ENCODE measurements around the gene GLS2.

The GLS2 gene

DNA sequence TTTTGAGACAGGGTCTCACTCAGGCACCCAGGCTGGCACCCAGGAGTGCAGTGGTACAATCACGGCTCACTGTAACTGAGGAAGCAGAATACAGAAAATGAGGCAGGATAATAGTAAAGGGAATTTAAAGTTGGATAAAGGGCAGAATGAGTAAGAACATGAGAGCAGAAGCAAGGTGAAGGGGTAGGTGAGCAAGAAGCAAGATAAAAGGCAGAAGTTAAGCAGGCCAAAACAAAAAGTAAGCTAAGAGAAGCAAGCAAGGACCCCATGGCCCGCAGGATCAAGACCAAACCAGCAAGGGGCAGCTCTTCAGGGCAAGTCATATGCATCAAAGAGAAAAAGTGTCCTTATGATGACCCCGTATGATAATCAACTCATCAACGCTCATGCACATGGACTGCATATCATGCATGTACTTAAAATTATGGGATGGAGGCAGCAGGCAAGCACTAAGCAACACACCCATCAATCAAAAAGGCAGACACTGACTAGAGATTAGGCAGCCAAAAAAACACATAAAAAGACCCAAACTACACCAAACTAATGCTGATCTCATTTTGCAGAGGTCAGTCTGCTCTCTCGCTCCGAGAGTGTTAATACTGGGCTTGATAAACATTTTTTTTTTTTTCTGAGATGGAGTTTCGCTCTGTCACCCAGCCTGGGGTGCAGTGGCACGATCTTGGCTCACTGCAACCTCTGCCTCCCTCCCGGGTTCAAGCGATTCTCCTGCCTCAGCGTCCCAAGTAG, 50.4 kb downstream of the GLS2 start:
- no peak for DNase-seq (ENCODE audit: low read depth)

DNA sequence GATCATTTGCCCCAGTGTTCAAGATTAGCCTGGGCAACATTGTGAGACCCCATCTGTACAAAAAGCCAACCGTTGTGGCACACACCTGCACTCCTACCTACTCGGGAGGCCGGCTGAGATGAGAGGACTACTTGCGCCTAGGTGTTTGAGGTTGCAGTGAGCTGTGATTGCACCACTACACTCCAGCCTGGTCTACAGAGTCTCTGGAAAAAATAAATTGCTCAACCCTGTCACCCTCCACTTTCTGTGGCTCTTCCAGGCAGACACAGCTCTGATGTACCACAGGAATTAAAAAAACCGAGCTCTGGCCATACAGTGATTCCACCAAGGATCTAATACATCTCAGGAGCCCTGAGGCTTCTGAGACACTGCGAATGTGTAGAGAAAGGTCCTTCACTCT, 53.1 kb downstream of the GLS2 start:
- DNase-seq (ENCODE audit: low read depth): no peak

DNA sequence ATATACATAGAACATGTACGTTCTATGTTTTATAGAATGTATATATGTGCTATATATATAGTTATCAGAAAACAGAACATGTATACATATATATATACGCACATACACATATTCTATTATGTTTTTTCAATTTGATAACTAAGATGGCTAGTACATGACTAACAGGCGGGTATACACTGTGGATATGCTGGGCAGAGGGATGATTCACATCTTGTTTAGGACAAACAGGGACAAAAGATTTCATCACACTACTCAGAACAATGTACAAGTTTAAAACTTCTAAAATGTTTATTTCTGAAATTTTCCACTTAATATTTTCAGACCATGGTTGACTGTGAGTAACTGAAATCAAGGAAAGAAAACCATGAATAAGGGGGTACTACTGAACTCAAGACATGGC, 56.1 kb downstream of the GLS2 start:
- DNase-seq (ENCODE audit: low read depth): no peak

DNA sequence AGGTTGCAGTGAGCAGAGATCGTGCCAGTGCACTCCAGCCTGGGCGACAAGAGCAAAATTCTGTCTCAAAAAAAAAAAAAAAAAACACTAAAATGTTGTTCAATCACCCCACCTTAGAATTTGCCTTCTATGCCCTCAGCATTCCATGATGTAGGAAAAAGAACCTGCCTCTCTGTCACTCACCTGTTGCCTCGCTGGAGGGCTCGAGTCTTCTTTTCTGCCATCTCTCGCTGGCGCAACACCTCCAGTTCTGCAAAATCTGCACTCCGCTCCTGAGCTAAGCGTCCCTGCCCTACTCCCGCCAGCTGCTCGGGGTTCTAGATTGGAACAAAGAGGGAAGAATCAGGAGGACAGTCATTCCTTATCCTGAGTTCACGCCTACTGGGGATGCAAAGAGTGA, 56.7 kb downstream of the GLS2 start:
- DNase-seq (ENCODE audit: low read depth): no peak

DNA sequence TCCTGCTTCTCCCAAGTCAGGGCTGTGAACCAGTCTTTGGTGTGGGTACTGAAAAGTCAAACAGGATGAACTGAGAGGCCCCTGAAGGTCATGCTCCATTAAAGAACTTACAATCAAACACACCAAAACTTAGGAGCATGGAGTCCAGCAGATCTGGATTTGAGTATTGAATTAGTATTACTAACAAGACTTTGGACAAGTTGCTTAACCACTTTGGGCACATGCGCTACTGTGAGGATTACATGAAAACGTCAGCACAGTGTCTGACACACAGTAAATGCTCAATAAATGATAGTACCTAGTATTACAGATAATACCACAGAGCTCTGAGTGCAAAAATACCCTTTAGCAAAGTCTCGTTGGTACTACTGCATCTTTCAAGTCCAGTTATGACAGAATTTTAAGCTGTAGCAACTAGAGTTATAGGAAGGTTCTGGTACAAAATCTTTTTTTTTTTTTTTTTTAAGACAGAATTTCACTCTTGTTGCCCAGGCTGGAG, 62.0 kb downstream of the GLS2 start:
- no peak for DNase-seq (ENCODE audit: low read depth)

DNA sequence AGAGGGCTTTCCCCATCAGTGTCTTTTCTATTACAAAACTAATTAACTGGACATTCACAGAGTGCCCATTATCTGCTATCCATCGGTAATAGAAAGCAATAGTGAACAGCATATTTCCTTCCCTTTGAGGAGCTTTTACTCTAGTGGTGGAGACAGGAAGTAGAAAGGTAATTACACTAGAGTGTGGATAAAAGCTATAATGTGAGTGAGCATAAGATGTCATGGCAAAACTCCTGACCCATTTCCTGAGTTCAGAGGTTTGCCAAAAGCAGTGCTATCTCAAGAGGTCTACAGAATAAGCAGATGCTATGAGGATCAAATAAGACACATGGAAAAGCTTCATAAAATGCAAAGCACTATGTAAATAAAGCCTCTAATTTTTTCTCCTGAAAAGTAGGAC, 62.8 kb downstream of the GLS2 start:
- DNase-seq (ENCODE audit: low read depth): no peak
